Medulla oblongata (tissue), 1 donor: ENCODE measurements around the gene RFX4.
A peak's percentile ranks its signal among the peaks of the same experiment; 100 is the strongest.

Experiments used
- DNase-seq: peaks from one replicate; pipeline ENCODE4 v3.0.0-alpha.2; 2015; ENCODE audit errors: extremely low spot score

The RFX4 gene

GRCh38 chr12:106766393-106766826, 183.6 kb downstream of the RFX4 start:
- DNase-seq = peak; percentile 74

GRCh38 chr12:106767206-106767605, 184.4 kb downstream of the RFX4 start:
- no peak for DNase-seq

GRCh38 chr12:106767954-106768822, 185.4 kb downstream of the RFX4 start:
- no peak for DNase-seq

GRCh38 chr12:106769078-106769477, 186.3 kb downstream of the RFX4 start:
- no peak for DNase-seq

GRCh38 chr12:106769546-106769945, 186.7 kb downstream of the RFX4 start:
- no peak for DNase-seq

- no peak for DNase-seq
Measured at GRCh38 chr12:106771425-106771824, 188.6 kb downstream of the RFX4 start.

GRCh38 chr12:106773286-106774004, 190.6 kb downstream of the RFX4 start:
- DNase-seq = no peak

GRCh38 chr12:106774005-106774807, 191.4 kb downstream of the RFX4 start, which contains the start of gene RIC8B:
Gene RIC8B, plus strand, starts transcription at chr12:106774682. Its CDS starts 64 bp downstream, at chr12:106774746.
- peak; percentile 99 for DNase-seq

GRCh38 chr12:106774808-106775524, 192.2 kb downstream of the RFX4 start:
- DNase-seq = no peak

- no peak for DNase-seq
Measured at GRCh38 chr12:106776897-106777296, 194.1 kb downstream of the RFX4 start.

GRCh38 chr12:106780010-106780631, 197.3 kb downstream of the RFX4 start:
- no peak for DNase-seq

- no peak for DNase-seq
Measured at GRCh38 chr12:106782619-106783018, 199.8 kb downstream of the RFX4 start.

- DNase-seq = no peak
Measured at GRCh38 chr12:106783515-106783914, 200.7 kb downstream of the RFX4 start.

GRCh38 chr12:106790020-106790419, 207.2 kb downstream of the RFX4 start:
- DNase-seq = no peak

GRCh38 chr12:106791531-106791930, 208.7 kb downstream of the RFX4 start:
- DNase-seq = no peak

- DNase-seq = no peak
Measured at GRCh38 chr12:106794369-106794768, 211.6 kb downstream of the RFX4 start.

- no peak for DNase-seq
Measured at GRCh38 chr12:106801167-106801708, 218.4 kb downstream of the RFX4 start.

- no peak for DNase-seq
Measured at GRCh38 chr12:106801830-106802533, 219.2 kb downstream of the RFX4 start.

- no peak for DNase-seq
Measured at GRCh38 chr12:106804668-106805067, 221.9 kb downstream of the RFX4 start.
